Measurements from ENCODE around the gene TRIM38.
"Not testable (repeated sequence)": the region's sequence is repeated elsewhere in the genome, so short reads cannot be mapped to it uniquely, and the experiment has no call there.

Gene TRIM38

DNA sequence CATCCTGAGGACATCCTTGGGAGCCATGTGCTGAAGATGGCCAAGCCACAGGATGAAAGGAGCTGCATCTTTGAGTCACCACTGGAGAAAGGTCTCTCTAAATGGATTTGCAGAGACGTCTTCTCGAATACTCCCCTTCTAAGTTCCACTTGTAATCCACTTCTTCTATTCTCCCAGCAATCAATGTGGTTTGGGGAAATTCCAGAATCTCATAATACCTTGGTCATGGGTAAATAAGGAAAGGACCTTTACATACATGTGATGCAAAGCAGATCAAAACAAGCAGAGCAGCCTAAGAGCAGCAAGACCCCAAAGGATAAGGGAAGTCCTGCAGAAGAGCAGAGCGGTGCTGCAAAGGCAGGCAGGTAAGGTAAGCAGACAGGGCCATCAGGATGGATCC, 35.3 kb downstream of the TRIM38 start:
- no peak for DNase-seq (ENCODE audit: insufficient read length, low spot score)
- TF ChIP-seq, protein P1, sequence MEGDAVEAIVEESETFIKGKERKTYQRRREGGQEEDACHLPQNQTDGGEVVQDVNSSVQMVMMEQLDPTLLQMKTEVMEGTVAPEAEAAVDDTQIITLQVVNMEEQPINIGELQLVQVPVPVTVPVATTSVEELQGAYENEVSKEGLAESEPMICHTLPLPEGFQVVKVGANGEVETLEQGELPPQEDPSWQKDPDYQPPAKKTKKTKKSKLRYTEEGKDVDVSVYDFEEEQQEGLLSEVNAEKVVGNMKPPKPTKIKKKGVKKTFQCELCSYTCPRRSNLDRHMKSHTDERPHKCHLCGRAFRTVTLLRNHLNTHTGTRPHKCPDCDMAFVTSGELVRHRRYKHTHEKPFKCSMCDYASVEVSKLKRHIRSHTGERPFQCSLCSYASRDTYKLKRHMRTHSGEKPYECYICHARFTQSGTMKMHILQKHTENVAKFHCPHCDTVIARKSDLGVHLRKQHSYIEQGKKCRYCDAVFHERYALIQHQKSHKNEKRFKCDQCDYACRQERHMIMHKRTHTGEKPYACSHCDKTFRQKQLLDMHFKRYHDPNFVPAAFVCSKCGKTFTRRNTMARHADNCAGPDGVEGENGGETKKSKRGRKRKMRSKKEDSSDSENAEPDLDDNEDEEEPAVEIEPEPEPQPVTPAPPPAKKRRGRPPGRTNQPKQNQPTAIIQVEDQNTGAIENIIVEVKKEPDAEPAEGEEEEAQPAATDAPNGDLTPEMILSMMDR (IDR thresholded peaks at IDR 0.05; ENCODE audit: insufficient read depth, missing control alignments): no peak
- no peak for FAIRE-seq

GRCh38 chr6:25998379-25998778, 35.8 kb downstream of the TRIM38 start:
- no peak for FAIRE-seq
- DNase-seq (ENCODE audit: insufficient read length, low spot score): no peak
- TF ChIP-seq, protein P1 (IDR thresholded peaks at IDR 0.05; ENCODE audit: insufficient read depth, missing control alignments): no peak

DNA sequence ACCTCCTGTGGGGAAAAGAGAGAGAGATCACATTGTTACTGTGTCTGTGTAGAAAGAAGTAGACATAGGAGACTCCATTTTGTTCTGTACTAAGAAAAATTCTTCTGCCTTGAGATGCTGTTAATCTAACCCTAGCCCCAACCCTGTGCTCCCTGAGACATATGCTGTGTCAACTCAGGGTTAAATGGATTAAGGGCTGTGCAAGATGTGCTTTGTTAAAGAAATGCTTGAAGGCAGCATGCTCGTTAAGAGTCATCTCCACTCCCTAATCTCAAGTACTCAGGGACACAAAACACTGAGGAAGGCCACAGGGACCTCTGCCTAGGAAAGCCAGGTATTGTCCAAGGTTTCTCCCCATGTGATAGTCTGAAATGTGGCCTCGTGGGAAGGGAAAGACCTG, 36.6 kb downstream of the TRIM38 start:
- not testable (repeated sequence) for DNase-seq (ENCODE audit: insufficient read length, low spot score); FAIRE-seq

DNA sequence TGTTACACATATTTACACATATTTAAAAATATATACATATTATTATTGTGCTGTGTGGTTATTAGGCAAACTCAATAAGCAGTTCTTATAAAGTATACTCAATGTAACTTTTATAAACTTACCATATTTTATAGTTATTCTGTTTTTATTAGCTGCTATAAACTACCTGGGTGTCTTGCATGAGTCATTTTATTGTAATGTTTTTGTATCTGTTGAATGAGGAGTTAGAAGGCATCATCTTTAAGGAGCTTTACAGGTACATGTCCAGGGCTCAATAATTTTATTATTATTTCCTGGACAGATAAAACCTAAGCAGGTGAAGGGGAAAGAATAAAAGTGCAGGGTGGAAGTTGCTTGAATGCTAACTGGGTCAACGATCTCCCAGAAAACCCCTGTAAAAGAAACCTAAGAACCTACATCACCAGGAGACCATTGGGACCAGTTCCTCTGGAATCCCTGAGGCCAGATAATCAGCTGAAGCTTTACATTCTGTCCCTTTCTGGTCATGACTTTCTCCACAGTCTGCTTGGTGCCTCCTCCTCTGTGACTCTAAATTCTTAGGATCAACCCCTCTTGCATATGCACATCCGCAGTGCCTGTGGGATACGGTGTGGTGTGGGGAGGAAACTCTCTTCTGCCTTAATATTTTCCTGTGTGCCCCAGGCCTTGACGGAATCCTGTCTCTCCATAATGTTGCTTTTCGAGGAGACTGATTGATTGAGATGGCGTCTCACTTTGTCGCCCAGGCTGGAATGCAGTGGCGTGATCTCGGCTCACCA, 38.0 kb downstream of the TRIM38 start:
- TF ChIP-seq, protein P1 (IDR thresholded peaks at IDR 0.05; ENCODE audit: insufficient read depth, missing control alignments): no peak
- FAIRE-seq: no peak
- no peak for DNase-seq (ENCODE audit: insufficient read length, low spot score)

DNA sequence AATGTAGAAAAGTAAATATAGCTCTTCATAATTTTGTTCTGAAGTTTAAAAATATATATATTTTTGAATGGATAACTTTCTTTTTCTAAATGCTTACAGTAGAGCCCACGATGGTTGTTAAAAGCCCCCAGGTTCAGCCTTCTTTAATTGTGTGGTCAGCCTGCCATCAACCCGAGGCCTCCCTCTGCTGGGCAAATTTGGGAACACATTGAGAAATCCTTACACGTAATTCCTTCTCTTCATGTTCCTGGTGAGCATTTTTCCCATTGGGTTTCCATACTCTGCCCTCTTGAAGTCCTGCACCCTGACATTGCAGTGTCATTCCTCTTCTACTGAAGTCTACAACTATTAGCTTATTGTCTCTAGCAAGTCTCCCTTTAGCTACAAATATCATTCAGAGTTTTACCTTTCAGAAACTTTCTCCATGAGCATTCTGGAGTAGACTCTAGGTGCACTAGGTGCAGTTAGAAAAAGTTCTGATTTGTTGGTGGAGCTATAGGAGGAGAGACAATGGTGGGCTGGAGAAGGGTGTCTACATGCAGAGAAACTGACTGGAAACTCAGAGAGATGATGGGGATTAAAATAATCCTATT, 40.6 kb downstream of the TRIM38 start:
- no peak for FAIRE-seq
- TF ChIP-seq, protein P1 (IDR thresholded peaks at IDR 0.05; ENCODE audit: insufficient read depth, missing control alignments): peak; percentile 78
- no peak for DNase-seq (ENCODE audit: insufficient read length, low spot score)

DNA sequence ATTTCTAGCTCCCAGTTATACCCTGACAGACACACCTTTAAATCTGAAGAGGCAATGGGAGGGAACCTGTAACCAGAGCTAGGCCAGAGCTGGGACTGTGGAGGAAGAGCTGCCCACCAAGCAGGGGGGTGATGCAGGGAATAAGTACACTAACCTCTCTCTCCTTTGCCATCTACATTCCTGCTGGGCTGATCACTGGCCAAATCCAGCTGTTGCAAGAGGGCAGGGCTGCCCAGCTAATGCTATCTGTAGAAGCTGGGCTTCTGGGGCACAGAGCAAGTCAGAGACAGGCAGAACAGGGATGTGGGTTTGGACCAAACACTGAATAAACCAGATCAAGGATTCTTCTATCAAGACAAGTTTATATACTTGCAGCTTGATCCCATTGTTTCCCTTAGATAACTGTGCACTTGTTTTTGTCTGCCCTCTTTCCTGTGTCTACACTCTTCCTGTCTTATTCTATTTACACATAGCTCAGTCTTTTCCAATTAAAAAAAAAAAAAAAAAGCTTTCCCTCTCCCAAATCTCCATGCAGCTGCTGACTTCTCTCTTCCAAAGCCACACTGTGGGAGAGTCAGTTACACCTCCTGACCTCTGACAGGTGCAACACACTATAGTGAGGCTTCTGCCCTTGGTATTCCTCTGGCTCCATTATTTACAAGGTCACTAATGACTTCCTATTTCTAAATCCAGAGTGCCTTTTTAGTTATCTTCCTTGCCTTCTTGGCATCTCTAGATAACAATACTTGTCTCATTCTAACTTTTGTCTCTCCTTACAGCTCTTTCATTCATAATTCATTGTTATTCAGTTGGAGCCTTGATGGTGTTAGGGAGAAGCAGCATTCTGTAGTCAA, 43.7 kb downstream of the TRIM38 start:
- DNase-seq (ENCODE audit: insufficient read length, low spot score) (no peak), FAIRE-seq (no peak)
- TF ChIP-seq, protein P1 (IDR thresholded peaks at IDR 0.05; ENCODE audit: insufficient read depth, missing control alignments): no peak

DNA sequence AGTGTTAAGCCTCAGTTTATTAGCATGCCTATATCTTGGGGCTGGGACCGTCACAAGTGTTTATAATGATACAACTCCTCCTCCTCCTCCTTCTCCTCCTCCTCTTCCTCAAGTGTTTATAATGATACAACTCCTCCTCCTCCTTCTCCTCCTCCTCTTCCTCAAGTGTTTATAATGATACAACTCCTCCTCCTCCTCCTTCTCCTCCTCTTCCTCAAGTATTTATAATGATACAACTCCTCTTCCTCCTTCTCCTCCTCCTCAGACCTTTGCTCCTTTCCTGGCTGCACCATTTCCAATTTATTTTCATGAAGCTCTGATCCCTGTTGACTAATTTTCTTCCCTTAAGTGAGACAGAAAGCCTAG, 44.3 kb downstream of the TRIM38 start:
- not testable (repeated sequence) for FAIRE-seq; DNase-seq (ENCODE audit: insufficient read length, low spot score)

GRCh38 chr6:26008470-26008869, 45.9 kb downstream of the TRIM38 start:
- DNase-seq (ENCODE audit: insufficient read length, low spot score) (no peak), FAIRE-seq (no peak)
- TF ChIP-seq, protein P1 (IDR thresholded peaks at IDR 0.05; ENCODE audit: insufficient read depth, missing control alignments): no peak
